NOMO-1 treated with DMSO at 0.1 percent for 48 hours (cell line): ENCODE data around the gene DYRK3.
"Not testable (repeated sequence)": the region's sequence is repeated elsewhere in the genome, so short reads cannot be mapped to it uniquely, and the experiment has no call there.

Experiments used
- DNase-seq: peaks from one replicate; lab custom pipeline; 2025; ENCODE audit not compliant: unreplicated experiment; lab: John Stamatoyannopoulos, UW

Gene DYRK3

GRCh38 chr1:206628916-206629315 is 6.4 kb upstream of the DYRK3 start:
- no peak for DNase-seq

GRCh38 chr1:206631085-206631509 is 4.2 kb upstream of the DYRK3 start:
- DNase-seq = peak; percentile 35

GRCh38 chr1:206633708-206634121 is 1.6 kb upstream of the DYRK3 start:
- peak; percentile 38 for DNase-seq

GRCh38 chr1:206634365-206635079 is 814 bp upstream of the DYRK3 start:
- DNase-seq = peak; percentile 42

GRCh38 chr1:206635978-206636345 is 626 bp downstream of the DYRK3 start:
- DNase-seq = no peak

GRCh38 chr1:206636671-206637070 is 1.3 kb downstream of the DYRK3 start:
- no peak for DNase-seq

GRCh38 chr1:206637605-206638004 is 2.3 kb downstream of the DYRK3 start:
- DNase-seq = peak; percentile 30

GRCh38 chr1:206642074-206642473 is 6.7 kb downstream of the DYRK3 start:
- DNase-seq = not testable (repeated sequence)

- DNase-seq = no peak
Measured at GRCh38 chr1:206643118-206643698, 7.9 kb downstream of the DYRK3 start.

GRCh38 chr1:206646504-206646903 is 11.2 kb downstream of the DYRK3 start:
- DNase-seq = no peak

- DNase-seq = no peak
Measured at GRCh38 chr1:206647224-206647623, 11.9 kb downstream of the DYRK3 start.

- DNase-seq = no peak
Measured at GRCh38 chr1:206649261-206649921, 14.1 kb downstream of the DYRK3 start.

- DNase-seq = no peak
Measured at GRCh38 chr1:206651014-206651413, 15.7 kb downstream of the DYRK3 start.

GRCh38 chr1:206651958-206652890 is 16.9 kb downstream of the DYRK3 start:
- no peak for DNase-seq

GRCh38 chr1:206653715-206654459 is 18.6 kb downstream of the DYRK3 start:
- no peak for DNase-seq

GRCh38 chr1:206654828-206655227 is 19.5 kb downstream of the DYRK3 start:
- no peak for DNase-seq

GRCh38 chr1:206655471-206655882 is 20.1 kb downstream of the DYRK3 start:
- no peak for DNase-seq

GRCh38 chr1:206656936-206657335 is 21.6 kb downstream of the DYRK3 start:
- no peak for DNase-seq

- DNase-seq = no peak
Measured at GRCh38 chr1:206657751-206658150, 22.4 kb downstream of the DYRK3 start.

- DNase-seq = peak; percentile 46
Measured at GRCh38 chr1:206658264-206658980, 23.1 kb downstream of the DYRK3 start.
